ENCODE data around the gene INO80E. TPM values are rescaled to one million over a fixed set of nuclear protein-coding genes. Genes with fewer than 3 reads are reported as not detected.

INO80E gene
- polyA plus RNA-seq, 1 donor: 43.7 TPM

DNA sequence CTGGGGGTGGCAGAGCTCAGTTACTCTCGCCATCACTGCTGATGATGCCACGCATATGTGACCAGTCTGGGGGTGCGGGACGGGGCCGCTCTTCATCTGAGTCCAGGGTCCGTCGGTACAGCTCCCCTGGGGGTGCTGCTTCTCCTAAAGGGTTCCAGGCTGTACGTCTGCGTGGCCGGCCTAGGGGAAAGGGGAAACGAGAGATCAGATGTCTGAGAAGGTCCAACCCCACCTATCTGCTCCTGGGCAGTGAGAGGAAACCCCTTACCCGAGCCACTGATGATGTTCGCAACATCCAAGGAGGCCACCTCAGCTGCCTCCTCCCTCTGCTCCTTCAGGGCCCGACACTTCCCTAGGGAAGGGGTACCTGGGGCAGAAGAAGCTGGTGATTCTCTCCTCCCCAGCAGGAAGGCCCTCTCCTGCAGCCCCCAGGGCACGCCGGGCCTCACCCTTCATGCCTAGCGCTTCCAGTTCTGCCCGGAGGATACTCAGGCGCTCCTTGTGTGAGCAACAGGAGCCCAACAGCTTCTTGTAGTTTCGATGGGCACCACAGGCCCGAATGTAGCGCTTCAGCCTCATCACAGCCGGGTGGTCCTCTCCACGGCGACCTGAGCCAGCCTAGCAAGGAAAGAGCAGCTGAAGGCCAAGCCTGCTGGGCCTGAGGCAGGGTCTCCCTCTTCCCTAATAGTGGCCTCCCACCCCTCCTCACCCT, 2.7 kb upstream of the INO80E start:
- no peak for DNase-seq

DNA sequence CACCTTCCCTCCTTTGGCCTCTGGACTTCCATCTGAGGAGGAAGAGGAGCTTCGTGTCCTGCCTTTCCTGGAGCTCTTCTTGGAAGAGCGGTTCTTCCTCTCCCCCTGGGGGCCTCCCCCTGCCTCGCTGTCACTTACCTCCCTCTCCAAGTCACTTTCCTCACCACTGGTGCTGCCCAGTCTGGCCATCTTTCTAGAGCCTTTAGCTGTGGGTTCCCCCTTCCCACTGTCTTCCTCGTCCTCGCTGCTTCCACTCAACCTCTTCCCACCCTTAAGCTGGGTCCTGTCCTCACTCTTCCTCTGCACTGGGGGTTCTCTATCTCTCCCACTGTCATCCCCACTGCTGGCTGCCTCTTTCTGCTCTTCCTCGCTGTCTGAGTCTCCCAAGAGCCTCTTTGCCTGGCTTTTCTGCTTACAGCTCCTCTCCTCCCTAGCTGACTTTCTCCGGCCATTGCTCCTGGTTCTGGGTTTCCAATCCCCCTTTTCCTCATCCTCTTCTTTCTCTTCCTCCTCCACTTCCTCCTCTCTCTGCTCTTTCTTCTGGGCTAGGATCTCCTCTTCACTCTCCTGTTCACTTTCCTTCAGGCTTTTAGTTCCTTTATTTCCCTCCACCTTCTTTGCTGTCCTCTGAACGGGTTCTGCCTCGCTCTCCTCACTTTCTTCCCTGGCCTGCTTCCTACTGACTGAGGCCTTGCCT, 2.0 kb upstream of the INO80E start:
- DNase-seq: no peak

DNA sequence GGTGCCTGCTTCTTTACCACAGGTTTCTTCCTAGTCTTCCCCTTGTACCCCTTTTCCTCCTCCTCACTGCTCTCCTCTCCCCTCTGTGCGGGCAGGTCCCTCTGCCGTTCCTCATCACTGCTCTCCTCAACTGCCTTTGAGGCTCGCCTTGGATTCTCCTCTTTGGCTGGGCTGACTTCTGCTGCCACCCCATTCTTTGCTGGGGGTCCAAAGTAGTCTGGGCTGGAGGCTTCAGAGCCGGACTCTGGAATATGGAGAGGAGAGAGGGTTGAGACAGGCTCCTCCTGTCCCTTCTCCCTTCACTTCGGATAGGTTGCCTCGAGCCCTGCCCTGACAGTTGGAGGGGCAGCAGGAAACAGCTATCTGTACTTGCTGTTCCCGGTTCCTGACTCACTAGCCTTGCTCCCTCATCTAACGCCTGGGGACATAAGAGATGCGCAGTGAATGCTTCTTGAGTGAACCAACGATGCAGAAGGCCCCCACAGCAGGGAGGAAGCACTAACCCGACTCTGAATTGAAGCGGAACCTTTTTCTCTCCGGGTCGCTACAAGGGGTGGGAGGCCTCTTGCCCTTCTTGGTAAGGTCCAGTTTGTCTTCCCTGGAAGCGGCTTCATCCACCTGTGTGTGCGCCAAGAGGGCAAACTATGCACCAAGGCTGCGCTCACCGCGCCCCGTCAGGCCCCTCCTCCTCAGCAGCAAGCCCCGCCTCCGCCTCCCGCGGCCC, 1.3 kb upstream of the INO80E start:
- DNase-seq: no peak

DNA sequence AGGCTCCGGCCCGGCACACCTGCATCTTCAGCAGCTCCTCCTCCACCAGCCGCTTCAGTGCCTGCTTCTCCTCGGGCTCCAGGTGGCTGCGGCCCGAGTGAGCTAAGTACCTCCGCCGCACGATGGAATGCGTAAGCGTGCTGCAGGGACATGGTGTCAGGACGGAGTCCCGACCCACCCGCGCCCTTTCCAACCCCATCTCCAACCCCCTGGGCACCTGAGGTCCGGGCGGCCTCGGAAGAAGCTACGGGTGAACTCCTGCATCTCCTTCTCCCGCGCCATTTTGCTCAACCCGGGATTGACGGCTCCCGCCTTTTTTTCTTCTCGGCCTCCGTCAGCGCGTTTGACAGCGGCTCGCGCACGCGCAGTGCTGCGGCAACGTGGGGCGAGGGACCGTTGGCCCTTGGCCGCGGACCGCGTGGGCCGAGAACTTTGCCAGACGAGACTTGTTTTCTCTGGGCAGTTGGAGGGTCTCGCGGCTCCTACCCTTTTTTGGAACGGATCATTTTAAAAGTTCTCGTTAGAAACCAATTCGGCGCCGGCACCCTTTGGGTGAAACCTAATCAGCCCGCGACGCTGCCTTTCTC, 624 bp upstream of the INO80E start, which contains the start of gene HIRIP3:
Gene HIRIP3, minus strand, starts transcription at position 294 of the 587 bp plus-strand sequence. Its CDS starts 12 bp downstream, at position 282.
- peak; percentile 89 for DNase-seq

DNA sequence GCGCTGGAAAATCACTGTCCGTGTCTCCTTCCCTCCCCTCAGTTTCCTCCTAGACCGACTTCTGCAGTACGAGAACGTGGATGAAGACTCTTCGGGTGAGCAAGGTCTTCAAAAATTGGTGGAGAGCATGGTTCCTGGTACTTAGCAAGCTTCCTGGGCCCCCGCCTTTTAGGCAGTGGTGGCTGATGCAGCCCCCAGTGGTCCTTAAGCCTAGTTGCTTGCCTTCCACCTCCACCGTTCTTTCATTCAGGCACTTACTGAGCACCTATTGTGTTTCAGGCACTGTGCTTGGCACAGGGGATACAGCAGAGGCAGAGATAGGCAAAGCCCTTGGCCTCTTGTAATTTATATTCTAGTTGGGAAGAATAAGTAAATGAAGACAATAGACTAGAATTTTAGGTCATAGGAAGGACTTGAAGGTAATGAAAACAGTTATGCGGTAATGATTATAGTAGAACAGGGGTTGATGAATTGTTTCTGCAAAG, 767 bp downstream of the INO80E start:
- DNase-seq: no peak

DNA sequence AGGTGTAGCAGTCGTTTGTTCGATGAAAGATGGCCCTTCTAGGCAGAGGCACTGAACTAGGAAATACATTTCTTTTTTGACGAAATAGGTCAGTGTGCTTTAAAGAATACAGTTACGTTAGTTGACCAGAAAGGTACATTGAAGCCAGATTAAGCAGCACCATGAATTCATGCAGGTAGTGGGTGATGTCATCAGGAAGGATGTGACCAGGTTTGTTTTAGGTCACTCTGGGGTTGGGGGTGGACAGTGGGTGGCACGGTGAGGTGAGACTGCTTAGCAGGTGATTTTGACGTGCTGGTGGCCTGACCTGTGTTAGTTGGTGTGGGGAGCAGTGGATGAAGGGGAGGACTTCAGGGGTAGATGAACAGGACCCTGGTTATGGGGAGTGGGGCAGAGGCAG, 3.6 kb downstream of the INO80E start:
- no peak for DNase-seq

DNA sequence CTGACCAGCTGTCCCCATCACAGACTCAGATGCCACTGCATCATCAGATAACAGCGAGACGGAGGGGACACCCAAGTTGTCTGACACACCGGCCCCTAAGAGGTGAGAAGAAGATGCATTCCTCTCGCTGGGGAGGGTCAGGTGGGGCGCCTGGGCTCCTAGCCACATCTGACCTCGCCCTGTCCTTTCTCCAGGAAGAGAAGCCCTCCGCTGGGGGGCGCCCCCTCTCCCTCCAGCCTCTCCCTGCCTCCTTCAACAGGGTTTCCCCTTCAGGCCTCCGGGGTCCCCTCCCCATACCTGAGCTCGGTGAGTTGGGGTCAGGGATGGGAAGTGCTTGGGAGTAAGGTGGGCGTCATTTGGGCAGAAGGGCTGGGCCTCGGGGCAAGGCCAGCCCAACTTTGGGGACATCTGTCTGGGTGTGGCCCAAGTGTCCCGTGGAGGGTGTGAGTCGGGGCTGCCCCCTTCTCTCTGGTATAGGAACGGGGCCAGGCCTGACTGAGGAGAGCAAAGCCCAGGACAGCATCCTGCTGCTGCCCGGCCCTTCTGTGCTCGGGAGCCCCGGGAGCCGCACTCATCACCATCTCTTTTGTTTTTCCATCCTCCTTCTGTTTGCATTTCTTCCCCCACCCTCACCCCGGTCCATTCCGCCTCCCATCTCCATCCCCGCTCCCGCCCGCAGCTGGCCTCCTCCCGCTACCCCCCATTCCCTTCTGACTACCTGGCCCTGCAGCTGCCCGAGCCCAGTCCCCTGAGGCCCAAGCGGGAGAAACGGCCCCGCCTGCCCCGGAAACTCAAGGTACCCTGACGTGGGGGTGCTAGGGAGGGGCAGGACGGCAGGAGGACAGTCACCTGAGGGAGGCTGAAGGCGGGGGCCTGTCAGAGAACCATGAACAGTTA, 4.9 kb downstream of the INO80E start:
- no peak for DNase-seq

DNA sequence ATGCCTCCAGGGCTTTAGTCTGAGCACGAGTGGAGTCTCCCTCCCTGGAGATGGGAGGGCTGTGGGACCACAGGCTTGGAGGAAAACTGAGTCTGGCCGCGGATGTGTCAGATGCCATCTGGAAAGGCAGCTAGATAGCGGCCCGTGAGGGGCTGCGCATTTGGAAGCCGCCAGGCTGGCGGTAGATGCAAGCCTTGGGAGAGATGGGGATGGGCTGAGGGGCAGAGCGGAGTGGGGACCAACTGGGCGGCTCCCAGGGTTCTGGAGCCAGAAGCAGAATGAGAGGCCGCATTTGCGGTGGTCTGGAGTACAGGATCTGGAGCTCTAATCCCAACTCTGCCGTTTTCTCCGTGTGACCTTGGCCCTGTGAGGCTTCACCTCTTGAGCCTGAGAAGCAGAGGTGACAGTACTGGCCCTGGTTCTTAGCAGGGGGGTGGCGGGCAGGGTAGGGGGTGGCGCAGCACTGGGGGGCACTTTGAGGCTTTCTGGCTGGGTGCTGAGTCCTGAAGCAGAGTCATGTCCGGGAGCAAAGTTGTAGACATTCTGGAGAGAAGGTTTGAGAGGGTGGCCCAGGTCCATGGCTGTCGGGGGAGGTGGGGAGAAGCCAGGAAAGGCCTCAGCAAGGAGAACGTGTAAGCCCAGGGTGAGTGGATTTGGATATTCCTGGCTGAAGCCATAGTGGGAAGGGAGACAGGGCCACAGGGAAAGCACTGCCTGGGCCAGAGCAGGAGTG, 6.7 kb downstream of the INO80E start:
- no peak for DNase-seq

DNA sequence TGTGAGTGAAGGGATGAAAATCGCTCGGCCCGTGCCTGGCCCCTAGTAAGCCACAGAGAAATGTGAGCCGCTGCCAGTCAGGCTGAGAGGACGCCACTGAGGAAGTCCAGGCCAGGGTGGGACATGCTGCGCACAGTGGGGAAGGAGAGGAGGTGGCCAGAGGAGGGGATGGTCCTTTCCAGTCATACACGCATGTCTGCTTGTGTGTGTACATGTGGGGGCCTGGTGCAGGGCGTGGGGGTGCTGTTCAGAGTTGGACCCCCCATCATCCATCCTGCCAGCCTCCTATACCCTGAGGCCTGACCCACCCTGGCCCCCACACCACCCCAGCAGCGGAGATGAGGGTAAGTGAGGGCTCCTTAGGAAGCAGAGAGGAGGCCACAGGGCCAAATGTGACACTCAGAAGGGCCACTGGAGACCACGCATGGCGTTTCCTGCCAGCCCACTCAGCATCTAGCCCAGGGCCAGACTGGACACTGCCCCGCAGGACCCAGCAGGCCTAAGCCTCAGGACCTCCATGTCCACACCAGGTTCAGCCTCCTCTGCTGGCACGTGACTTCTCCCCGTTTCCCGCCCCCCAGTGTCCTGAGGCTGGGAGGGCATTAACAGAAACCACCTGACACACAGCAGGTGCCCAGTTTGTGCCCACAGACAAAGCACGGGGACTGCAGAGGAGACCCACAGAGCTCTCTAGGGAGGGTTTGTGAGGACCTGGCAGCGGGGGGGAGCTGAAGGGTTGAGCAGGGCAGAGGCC, 7.8 kb downstream of the INO80E start:
- DNase-seq: no peak

DNA sequence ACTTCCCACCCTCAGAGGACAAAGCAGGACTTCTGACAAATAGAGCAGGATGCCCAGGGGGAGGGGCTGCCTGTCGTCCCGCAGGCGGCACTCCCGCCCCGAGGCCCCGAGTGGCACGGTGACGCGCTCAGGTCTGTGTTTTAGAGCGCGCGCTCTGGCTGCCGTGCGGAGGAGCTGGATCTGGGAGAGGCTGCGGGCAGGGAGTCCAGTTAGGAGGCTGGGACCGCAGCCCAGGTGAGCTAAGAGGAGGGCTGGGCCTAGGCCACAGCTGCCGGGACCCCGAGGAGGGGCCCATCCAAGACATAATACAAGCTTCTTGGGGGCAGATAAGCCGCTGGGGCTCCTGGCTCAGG, 8.4 kb downstream of the INO80E start:
- DNase-seq: no peak

DNA sequence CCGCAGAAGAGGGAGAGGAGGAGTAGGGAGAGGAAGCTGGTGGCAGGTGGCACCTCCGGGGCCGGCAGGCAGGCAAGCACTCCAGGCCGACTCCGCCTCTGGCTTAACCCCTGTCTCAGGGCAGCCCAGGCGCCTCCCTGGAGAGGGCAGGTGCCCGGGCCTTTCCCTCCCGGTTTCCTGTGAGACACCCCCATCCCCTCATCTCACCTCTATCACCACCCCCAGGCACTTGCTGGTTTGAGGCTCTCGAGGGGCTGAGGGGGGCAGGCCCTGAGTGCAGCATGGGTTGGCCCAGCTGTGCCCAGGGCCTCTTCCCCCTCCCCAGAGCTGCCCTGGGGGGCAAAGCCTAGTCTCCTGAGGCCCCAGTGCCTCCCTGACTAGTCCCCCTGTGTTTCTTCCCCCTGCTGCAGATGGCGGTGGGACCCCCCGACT, 8.8 kb downstream of the INO80E start:
- no peak for DNase-seq

DNA sequence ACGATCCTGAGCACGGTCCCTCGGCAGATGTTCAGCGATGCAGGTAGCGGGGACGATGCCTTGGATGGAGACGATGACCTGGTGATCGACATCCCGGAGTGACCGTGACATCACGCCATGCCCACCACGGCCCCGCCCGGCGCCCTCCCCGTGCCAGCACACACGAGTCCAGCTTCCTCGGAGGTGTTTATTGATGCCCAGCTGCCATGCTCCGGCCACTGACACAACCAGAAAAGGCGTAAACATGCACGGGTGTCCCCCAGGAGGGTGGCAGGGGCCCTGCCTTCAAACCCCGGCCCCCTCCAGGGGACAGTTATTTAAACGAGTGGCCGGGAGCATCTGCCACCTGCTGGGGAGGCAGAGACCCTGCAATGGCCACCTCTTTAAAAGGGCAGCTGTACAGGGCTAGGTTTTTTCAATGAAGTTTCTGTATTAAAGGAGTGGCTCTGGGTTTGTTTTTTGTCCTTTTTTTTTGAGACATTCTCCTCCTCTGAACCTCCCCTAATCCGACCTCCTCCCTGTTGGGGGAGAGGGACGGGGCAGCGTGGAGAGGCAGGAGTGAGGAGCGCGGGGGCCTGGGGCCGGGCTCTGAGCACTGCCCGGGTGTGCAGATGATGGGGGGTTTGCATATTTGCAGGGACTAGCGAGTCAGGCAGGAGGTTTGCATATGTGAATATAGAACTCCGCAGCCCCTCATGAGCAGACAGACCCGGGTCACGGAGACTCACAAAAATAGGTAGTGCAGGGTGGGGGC, 9.5 kb downstream of the INO80E start:
- no peak for DNase-seq

DNA sequence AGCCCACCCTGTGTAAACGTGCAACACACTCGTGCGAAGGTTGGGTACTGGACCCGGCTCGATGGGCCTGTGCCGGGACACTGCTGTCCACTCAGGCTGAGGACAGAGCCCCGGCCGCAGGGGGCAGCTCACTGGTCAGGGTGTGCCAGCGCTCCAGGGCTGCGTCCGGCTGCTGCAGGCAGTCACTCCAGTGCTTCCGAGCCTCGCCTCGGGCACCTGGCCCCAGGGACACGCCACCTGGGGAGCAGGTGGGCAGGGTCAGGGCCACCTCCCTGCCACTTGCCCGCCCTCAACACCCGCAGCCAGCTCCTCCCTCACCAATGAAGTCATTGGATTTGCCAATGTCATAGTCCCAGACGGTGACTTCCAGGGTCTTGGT, 10.0 kb downstream of the INO80E start:
- DNase-seq: no peak

DNA sequence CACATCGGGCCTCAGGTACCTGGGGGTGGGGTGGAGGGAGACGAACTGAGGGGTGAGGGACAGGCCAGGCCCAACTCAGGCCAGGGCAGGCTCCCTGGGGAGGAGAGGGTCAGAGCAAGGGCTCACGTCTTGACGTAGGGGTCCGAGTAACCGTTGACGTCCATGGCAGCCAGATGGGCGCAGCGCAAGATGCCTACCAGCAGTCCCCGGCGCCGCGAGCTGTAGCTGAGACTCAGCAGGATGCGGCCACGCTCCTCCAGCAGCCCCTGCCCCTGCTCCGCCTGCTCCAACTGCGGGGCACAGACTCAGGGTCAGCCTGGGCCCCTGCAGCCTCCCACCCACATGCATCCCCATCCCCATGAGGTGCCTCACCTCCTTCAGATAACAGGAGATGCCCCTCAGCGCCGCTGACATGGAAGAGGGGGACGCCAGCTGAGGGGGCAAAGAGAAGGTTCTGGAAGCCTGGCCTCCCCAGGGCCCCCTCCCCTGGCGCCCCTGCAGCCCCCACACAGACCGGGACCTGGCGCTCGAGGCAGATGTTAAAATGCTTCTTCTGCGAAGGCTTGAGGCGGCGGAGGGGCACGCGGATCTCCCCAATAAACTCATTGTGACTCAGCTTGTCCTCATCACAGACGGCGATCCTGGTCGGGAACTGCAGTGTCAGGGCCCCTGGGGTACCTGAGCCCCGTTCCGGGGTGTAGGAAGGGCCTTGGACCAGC, 10.8 kb downstream of the INO80E start:
- DNase-seq: no peak

DNA sequence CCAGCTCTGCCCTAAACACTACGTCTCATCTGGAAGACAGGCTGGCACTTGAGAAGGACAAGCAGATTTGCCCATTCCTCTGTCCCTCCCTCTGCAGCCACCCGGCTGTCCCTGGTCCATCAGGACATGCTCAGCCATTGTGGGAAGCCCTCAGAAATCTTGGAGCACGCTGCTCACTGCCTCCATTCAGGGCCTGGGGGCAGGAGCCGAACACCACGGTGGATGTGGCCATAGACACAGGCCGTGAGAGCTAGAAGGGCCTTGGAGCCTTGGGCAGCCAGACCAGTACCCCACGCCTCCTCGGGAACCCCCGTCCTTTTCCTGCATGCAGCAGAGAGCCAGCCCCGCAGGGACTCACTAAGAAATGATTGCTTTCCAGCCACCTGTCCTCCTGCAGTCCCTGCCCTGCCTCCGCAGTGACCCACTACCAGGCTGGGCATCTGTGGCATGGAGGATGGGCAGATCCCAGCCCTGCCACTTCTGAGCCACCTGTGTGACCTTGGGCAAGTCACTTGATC, 11.4 kb downstream of the INO80E start:
- DNase-seq: no peak

DNA sequence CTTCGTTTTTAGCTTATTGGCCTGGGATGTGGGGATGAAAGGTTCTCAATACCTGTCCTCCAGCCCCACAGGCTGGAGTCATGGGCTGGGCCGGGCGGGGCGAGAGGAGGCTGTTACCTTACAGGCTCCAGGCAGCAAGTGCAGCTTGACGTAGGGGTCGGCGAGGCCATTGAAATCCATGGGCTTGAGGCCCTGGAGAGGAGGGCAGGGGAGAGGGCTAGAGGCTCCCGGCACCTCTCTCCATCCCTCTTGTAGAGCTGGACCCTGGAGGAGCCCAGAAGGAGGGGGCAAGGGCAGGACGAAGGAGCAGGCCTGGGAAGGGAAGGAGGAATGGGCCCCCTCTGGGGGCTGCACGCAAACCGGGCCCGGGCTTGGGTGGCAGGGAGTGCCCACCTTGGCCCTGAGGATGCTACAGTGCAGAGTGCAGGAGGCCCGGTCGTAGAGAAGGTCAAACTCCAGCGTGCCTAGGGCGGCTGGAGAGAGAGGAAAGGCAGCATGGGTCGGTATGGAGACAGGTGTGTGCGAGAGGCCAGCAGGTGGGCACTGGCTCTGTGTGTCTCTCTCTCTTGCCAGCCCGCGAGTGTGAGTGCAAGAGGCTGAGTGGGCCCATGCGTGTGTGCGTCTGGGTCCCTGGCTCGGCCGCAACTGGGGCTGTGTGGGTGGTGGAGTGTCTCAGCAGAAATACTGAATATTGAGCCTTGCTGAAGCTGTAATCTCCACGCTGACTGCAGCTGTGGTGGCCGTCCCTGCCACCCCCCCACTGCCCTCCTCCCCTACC, 13.2 kb downstream of the INO80E start:
- no peak for DNase-seq

DNA sequence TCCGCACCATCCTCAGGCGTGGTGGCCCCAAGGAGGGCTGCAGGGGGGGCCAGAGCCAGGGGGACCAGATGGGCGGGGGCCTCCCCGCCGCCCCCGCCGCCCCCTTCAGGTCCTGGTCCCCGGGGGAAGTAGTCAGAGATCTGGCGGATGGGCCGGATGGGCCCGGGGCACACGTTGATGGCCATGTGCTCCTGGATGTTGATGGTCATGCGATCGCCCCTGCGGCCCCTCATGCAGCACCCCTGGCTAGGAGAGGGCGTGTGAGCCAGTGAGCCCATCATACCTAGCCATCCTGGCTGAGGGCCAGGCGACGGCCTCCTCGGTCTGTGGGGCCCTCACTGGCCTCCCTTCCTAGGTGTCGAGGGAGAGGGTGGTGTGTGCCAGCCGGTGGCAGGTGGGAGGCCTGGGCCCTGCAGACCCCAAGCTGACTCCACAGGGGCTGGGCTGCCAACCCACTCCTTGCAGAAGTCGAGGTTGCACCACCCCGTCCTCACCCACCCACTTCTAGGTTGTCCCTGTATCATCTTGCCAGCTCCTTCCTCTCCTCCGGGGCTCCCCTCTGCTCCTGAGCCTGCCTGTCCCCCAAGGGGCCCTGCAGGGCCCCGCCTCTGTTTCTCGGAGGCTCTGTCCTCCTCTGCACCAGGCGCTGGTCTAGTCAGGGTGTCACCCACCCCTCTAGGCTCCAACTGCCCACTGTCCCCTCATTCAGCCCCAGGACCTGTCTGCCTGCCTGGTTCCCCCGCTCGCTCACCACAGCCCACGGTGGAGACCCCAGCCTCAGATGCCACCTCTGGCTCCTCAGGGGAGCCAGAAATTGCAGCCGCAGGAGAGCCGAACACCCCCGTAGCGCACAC, 14.2 kb downstream of the INO80E start:
- no peak for DNase-seq

Measured in hindlimb muscle (tissue), 1 donor.